GM13976 (cell line): ENCODE measurements around the gene SCRN1.

ENCODE experiments used
- DNase-seq: peaks from one replicate; pipeline ENCODE4 v3.0.0; 2012; ENCODE audit warnings: low spot score
- in situ Hi-C: fragments of 300-500 bp; cut with MboI; formaldehyde crosslinking; loops from one replicate; pipeline ENCODE4 v1.12.0; 2022; ENCODE audit warnings: low sequenced_read_pairs, mixed read lengths, inconsistent platforms; ENCODE audit not compliant: unreplicated experiment
- TF ChIP-seq, protein P1 (sequence below): IDR thresholded peaks from 2 replicates; pipeline ENCODE4 v1.5.1; 2012; ENCODE audit warnings: borderline replicate concordance, mild to moderate bottlenecking; ENCODE audit not compliant: insufficient read depth; ENCODE audit errors: extremely low read depth, missing control alignments, control extremely low read depth

Gene SCRN1, protein sequence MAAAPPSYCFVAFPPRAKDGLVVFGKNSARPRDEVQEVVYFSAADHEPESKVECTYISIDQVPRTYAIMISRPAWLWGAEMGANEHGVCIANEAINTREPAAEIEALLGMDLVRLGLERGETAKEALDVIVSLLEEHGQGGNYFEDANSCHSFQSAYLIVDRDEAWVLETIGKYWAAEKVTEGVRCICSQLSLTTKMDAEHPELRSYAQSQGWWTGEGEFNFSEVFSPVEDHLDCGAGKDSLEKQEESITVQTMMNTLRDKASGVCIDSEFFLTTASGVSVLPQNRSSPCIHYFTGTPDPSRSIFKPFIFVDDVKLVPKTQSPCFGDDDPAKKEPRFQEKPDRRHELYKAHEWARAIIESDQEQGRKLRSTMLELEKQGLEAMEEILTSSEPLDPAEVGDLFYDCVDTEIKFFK

DNA sequence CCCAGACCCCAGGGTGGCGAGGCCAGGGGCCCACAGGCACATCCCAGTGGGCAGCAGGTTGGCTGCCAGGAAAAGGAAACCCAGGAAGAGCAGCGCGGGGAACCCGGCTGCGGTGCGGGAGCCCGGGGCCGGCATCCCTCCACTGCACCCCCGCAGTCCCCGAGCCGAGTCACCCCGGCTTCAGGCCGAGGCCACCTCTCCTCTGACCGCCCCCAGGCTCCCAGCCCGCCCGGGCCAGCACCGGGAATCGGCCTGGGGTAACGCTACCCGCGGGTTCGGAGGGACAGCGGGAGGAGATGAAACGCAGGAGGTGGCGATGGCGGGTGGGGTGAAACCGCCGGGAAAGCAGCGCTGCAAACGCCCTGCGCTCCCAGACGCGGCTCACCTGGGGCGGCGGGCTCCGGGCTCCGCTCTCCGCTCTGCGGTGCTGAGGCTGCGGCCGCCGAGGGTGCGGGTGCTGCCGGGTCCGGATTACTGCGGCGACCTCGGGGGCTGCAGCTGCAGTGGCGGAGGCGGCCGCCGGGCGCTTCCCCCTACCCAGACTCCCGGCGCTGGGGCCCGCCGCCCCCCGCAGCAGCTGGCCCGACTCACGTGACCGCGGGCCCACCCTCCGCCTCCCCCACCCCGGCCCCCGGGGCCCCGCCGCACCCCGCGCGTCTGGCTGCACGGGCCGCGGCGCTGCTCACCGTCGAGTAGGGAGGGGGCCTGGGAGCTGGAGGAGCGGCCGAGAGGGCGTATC, at the start of gene SCRN1:
TSS of gene SCRN1 (minus strand) at position 545 of the 739 bp plus-strand sequence. CDS start 20,734 bp downstream, outside the sequence.
- TF ChIP-seq, protein P1, sequence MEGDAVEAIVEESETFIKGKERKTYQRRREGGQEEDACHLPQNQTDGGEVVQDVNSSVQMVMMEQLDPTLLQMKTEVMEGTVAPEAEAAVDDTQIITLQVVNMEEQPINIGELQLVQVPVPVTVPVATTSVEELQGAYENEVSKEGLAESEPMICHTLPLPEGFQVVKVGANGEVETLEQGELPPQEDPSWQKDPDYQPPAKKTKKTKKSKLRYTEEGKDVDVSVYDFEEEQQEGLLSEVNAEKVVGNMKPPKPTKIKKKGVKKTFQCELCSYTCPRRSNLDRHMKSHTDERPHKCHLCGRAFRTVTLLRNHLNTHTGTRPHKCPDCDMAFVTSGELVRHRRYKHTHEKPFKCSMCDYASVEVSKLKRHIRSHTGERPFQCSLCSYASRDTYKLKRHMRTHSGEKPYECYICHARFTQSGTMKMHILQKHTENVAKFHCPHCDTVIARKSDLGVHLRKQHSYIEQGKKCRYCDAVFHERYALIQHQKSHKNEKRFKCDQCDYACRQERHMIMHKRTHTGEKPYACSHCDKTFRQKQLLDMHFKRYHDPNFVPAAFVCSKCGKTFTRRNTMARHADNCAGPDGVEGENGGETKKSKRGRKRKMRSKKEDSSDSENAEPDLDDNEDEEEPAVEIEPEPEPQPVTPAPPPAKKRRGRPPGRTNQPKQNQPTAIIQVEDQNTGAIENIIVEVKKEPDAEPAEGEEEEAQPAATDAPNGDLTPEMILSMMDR, result no peak
- in situ Hi-C loops, result no loop called here
- DNase-seq, result peak; percentile 87

DNA sequence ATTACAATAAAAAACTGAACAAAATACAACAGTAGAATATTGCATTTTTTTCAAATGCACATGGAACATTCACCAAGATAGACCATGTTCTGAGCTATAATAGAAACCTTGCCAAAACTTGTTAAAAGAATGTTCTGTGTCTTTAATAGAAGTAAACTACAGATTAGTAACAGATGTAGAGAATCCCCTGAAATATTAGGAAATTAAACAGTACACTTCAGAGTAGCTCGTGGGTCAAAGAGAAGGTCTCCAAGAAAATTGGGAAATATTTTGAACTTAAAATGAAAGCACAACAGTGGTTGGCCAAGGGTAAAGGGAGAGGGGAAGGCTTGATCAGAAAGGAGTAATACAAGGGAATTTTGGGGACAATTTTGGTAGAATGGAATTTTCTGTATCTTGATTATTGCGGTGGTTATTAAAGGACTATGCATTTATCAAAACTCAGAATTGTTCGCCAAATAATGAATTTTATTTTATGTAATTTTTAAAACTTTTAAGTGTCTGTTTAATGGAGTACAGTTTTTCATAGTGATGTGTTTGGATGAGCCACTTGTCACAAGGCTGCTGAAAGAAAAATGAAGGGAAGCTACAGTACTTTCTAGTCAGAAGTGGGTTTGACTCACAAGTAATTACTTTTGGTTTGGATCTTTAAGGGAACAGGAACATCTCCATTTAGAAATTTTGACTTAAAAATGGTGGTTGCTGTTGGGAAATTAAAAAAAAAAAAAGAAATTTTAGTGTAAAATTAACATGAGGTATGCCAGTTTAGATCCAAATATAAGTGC, 48.8 kb upstream of the SCRN1 start:
- TF ChIP-seq, protein P1, result no peak
- in situ Hi-C loops, result no loop called here
- no peak for DNase-seq

DNA sequence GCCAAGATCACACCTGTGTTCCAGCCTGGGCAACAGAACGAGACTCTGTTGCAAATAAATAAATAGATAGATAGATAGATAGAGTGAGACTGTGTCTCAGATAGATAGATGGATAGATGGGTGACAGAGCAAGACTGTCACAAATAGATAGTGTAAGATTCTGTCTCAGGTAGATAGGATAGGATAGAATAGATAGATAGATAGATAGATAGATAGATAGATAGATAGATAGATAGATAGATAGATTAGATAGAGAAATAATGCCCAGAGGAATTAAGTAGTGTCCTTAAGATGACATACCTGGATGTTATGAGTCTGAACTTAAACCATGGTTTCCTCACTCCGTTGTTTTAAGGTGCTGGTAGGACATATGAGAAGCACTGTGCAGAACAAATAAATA, 46.6 kb upstream of the SCRN1 start:
- TF ChIP-seq, protein P1, result no peak
- no peak for DNase-seq
- in situ Hi-C loops, result no loop called here

DNA sequence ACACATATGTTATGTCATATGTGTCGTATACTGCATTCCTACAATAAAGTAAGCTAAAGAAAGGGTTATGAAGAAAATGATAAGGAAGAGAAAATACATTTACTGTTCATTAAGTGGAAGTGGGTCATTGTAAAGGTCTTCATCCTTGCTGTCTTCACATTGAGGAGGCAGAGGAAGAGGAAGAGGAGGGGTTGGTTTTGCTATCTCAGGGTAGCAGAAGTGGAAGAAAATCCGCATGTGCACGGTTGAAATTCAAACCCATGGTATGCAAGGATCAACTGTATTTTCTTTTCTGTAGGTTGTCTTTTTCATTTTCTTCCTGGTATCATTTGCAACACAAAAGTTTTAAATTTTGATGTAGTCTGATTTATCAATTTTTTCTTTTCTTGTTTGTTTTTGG, 44.9 kb upstream of the SCRN1 start:
- DNase-seq, result no peak
- in situ Hi-C loops, result no loop called here
- TF ChIP-seq, protein P1, result no peak

DNA sequence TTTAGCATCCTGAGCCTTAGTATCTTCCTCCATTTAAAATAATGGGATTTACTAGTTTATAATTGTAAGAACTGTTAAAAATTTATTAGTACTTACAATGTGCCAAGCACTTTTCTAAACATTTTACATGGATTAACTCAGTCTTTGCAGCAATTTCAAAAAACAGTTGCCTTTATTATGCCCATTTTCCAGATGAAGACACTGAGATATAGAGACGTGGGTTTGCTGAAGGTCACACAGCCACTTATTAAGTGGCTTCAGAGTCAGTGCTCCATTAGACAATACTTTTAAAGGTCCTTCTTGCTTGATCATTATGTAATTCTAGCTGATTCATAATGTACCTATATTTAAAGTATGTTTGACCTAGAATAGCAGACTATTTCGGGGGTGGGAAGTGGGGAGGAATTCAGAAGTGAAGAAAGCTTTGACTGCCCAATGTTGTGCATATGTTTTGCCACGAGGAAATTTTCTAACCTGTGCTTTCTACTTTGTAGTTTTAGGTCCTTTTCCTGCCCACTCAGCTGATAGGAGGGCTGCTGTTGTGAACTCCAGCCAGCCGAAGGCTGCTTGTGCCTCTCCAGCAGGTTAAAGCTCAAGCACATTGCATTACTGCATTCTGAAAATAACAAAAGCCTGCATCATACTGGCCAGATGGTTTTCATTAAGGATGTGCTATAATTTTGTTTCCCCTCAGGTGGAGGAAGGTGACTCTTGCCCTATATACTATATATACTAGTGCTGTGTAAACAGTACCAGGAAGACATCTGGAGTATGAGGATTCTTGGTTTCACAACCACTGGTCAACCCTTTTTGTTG, 42.9 kb upstream of the SCRN1 start:
- TF ChIP-seq, protein P1, result no peak
- no peak for DNase-seq
- in situ Hi-C loops, result no loop called here
